IMR-90 (cell line): Measurements from ENCODE around the gene VEZT. TPM values are rescaled to one million over a fixed set of nuclear protein-coding genes. Genes with fewer than 3 reads are reported as not detected.

ENCODE experiments used
- ATAC-seq: fragments of 200-7000 bp; cut with Tn5 transposase; 2 replicates; pipeline ENCODE4 v1.9.1; 2020; ENCODE audit warnings: low read depth, mild to moderate bottlenecking, moderate library complexity
- BruUV-seq: library from RNA; stranded (reverse); fragments of 400-500 nt; replicated peaks from 2 replicates; lab custom pipeline; 2021; lab: Mats Ljungman, UMichigan
- CTCF ChIA-PET: fragments of 300-600 bp; formaldehyde crosslinking; extraction: SDS; loops from one replicate; lab custom pipeline; 2021; ENCODE audit warnings: antibody characterized with exemption; lab: Yijun Ruan, JAX
- POLR2A ChIA-PET: fragments of 300-600 bp; sonication (Branson Sonifier 250); formaldehyde crosslinking; loops from one replicate; lab custom pipeline; 2022; ENCODE audit warnings: antibody characterized with exemption; ENCODE audit not compliant: unreplicated experiment; lab: Charles Lee
- DNase-seq: peaks from one replicate; pipeline ENCODE4 v3.0.0; 2013
- H2AFZ ChIP-seq: replicated peaks from 2 replicates; pipeline ENCODE3; 2013; ENCODE audit warnings: low read length, mild to moderate bottlenecking; ENCODE audit not compliant: poor library complexity
- H2AK5ac ChIP-seq: 2 replicates; pipeline ENCODE4 v1.6.1; 2013; ENCODE audit warnings: low read depth, low read length, inconsistent platforms
- H2AK9ac ChIP-seq: replicated peaks from 2 replicates; pipeline ENCODE3; 2013; ENCODE audit warnings: mild to moderate bottlenecking, low read depth, low read length, moderate library complexity; ENCODE audit not compliant: poor library complexity
- H2BK120ac ChIP-seq: 2 replicates; pipeline ENCODE4 v1.6.1; 2013; ENCODE audit warnings: low read depth, low read length, inconsistent platforms
- H2BK15ac ChIP-seq: 3 replicates; pipeline ENCODE4 v1.6.1; 2013; ENCODE audit warnings: low read depth, low read length, inconsistent platforms
- H2BK20ac ChIP-seq: 2 replicates; pipeline ENCODE4 v1.6.1; 2013; ENCODE audit warnings: low read depth, mild to moderate bottlenecking, inconsistent platforms, low read length, moderate library complexity
- H2BK5ac ChIP-seq: 2 replicates; pipeline ENCODE4 v1.6.1; 2013; ENCODE audit warnings: mild to moderate bottlenecking, low read depth, low read length, inconsistent platforms; ENCODE audit not compliant: poor library complexity, severe bottlenecking
- H3K14ac ChIP-seq: replicated peaks from 2 replicates; pipeline ENCODE4 v1.6.1; 2013; ENCODE audit warnings: low read depth, low read length, inconsistent platforms
- H3K18ac ChIP-seq: 2 replicates; pipeline ENCODE4 v1.6.1; 2013; ENCODE audit warnings: low read depth, low read length, control low read depth
- H3K23ac ChIP-seq: 2 replicates; pipeline ENCODE4 v1.6.1; 2013; ENCODE audit warnings: low read depth, low read length, inconsistent platforms
- H3K27ac ChIP-seq: 2 replicates; pipeline ENCODE4 v1.5.1; 2013; ENCODE audit warnings: mild to moderate bottlenecking, control low read depth, low read length; ENCODE audit not compliant: insufficient read depth
- H3K27me3 ChIP-seq: 2 replicates; pipeline ENCODE4 v1.6.1; 2013; ENCODE audit warnings: low read length; ENCODE audit not compliant: control insufficient read depth, insufficient read depth
- H3K36me3 ChIP-seq: 2 replicates; pipeline ENCODE4 v1.6.1; 2013; ENCODE audit warnings: low read length, mixed read lengths; ENCODE audit not compliant: control insufficient read depth, insufficient read depth
- H3K4ac ChIP-seq: 2 replicates; pipeline ENCODE4 v1.6.1; 2013; ENCODE audit warnings: low read depth, low read length, inconsistent platforms
- H3K4me1 ChIP-seq: 2 replicates; pipeline ENCODE4 v1.6.1; 2013; ENCODE audit warnings: low read length, mixed read lengths; ENCODE audit not compliant: control insufficient read depth, insufficient read depth
- H3K4me2 ChIP-seq: 2 replicates; pipeline ENCODE4 v1.6.1; 2013; ENCODE audit warnings: low read depth, mild to moderate bottlenecking, control low read depth, low read length, moderate library complexity
- H3K4me3 ChIP-seq: 2 replicates; pipeline ENCODE4 v1.5.1; 2013; ENCODE audit warnings: low read depth, mild to moderate bottlenecking, control low read depth, low read length, moderate library complexity; ENCODE audit not compliant: insufficient read depth
- H3K56ac ChIP-seq: 2 replicates; pipeline ENCODE4 v1.6.1; 2013; ENCODE audit warnings: low read length, inconsistent platforms; ENCODE audit not compliant: insufficient read depth; ENCODE audit errors: extremely low read depth
- H3K79me1 ChIP-seq, 2 experiments: 2 replicates each; pipeline ENCODE4 v1.6.1; 2013; ENCODE audit warnings: low read length in 2 of 2, inconsistent platforms in 1 of 2, low read depth in 1 of 2
- H3K9ac ChIP-seq: 2 replicates; pipeline ENCODE4 v1.6.1; 2013; ENCODE audit warnings: low read depth, low read length, control low read depth
- H3K9me1 ChIP-seq: 2 replicates; pipeline ENCODE4 v1.6.1; 2013; ENCODE audit warnings: low read length, inconsistent platforms; ENCODE audit not compliant: insufficient read depth
- H3K9me3 ChIP-seq: 2 replicates; pipeline ENCODE4 v1.6.1; 2013; ENCODE audit warnings: low read length; ENCODE audit not compliant: control insufficient read depth, insufficient read depth
- H4K20me1 ChIP-seq: 2 replicates; pipeline ENCODE4 v1.6.1; 2013; ENCODE audit warnings: low read length, inconsistent platforms; ENCODE audit not compliant: insufficient read depth
- H4K5ac ChIP-seq: 2 replicates; pipeline ENCODE4 v1.6.1; 2013; ENCODE audit warnings: mild to moderate bottlenecking, low read depth, low read length, control low read depth
- H4K8ac ChIP-seq, 2 experiments: 2 replicates each; pipeline ENCODE4 v1.6.1; 2013; ENCODE audit warnings: low read depth in 2 of 2, low read length in 2 of 2, control low read depth in 1 of 2, inconsistent platforms in 1 of 2
- H4K91ac ChIP-seq: 2 replicates; pipeline ENCODE4 v1.6.1; 2013; ENCODE audit warnings: low read depth, low read length, inconsistent platforms; ENCODE audit not compliant: insufficient read depth
- BHLHE40 ChIP-seq: fragments of 150-350 bp; IDR thresholded peaks from 2 replicates; pipeline ENCODE4 v1.6.1; 2016; ENCODE audit warnings: mild to moderate bottlenecking, low read depth, low read length
- CEBPB ChIP-seq: IDR thresholded peaks from 2 replicates; pipeline ENCODE4 v1.6.1; 2012; ENCODE audit warnings: low read depth, low read length, improper control_type of control experiment
- CHD1 ChIP-seq: IDR thresholded peaks from 2 replicates; pipeline ENCODE4 v1.6.1; 2012; ENCODE audit warnings: low read depth, low read length, improper control_type of control experiment
- FOS ChIP-seq: fragments of 150-350 bp; IDR thresholded peaks from 2 replicates; pipeline ENCODE4 v1.6.1; 2016; ENCODE audit warnings: low read depth, low read length
- MAFK ChIP-seq: IDR thresholded peaks from 2 replicates; pipeline ENCODE4 v1.6.1; 2012; ENCODE audit warnings: low read depth, low read length, improper control_type of control experiment
- MAZ ChIP-seq: IDR thresholded peaks from 2 replicates; pipeline ENCODE4 v1.6.1; 2012; ENCODE audit warnings: low read depth, mild to moderate bottlenecking, low read length, improper control_type of control experiment, moderate library complexity, borderline replicate concordance
- MXI1 ChIP-seq: IDR thresholded peaks from 2 replicates; pipeline ENCODE4 v1.6.1; 2012; ENCODE audit warnings: low read depth, mild to moderate bottlenecking, low read length, moderate library complexity, borderline replicate concordance
- NFE2L2 ChIP-seq: fragments of 150-350 bp; IDR thresholded peaks from 2 replicates; pipeline ENCODE4 v1.6.1; 2016; ENCODE audit warnings: low read depth, mild to moderate bottlenecking, low read length
- POLR2A ChIP-seq: IDR thresholded peaks from 2 replicates; pipeline ENCODE4 v1.6.1; 2012; ENCODE audit warnings: mild to moderate bottlenecking, low read depth, low read length
- RAD21 ChIP-seq: IDR thresholded peaks from 2 replicates; pipeline ENCODE4 v1.6.1; 2012; ENCODE audit warnings: low read length, improper control_type of control experiment
- RCOR1 ChIP-seq: IDR thresholded peaks from 2 replicates; pipeline ENCODE4 v1.6.1; 2012; ENCODE audit warnings: mild to moderate bottlenecking, low read length, improper control_type of control experiment; ENCODE audit not compliant: insufficient replicate concordance
- RFX5 ChIP-seq: IDR thresholded peaks from 2 replicates; pipeline ENCODE4 v1.8.0; 2012; ENCODE audit warnings: low read depth, mild to moderate bottlenecking, low read length, moderate library complexity
- SMC3 ChIP-seq: fragments of 150-350 bp; IDR thresholded peaks from 2 replicates; pipeline ENCODE4 v1.6.1; 2016; ENCODE audit warnings: low read depth, mild to moderate bottlenecking, antibody characterized with exemption, low read length, moderate library complexity
- WGBS, 2 experiments: methylation state at CpG; one replicate each; pipeline versions ENCODE4 v1.1.5 to v1.1.7; 2013; ENCODE audit warnings: missing lambda C conversion rate in 2 of 2; ENCODE audit not compliant: insufficient read length in 1 of 2; ENCODE audit errors: extremely low coverage in 2 of 2; 5-methylcytosine and 5-hydroxymethylcytosine counted together
- dilution Hi-C: fragments of 300-500 bp; cut with HindIII; formaldehyde crosslinking; loops from one replicate; pipeline ENCODE4 v1.14.3; 2018; ENCODE audit warnings: low sequenced_read_pairs; ENCODE audit not compliant: unreplicated experiment
- in situ Hi-C: fragments of 300-500 bp; cut with MboI; formaldehyde crosslinking; loops from 3 replicates; pipeline ENCODE4 v1.14.3; 2019; ENCODE audit warnings: low sequenced_read_pairs, inconsistent platforms, mixed read lengths
- intact Hi-C: fragments of 100-400 bp; cut with micrococcal nuclease; formaldehyde crosslinking; loops from 2 replicates; pipeline ENCODE4 v1.10.0; 2022
- polyA plus RNA-seq, 3 experiments: library from polyadenylated mRNA; depleted of rRNA; stranded (reverse); fragments of >200 nt; gene quantifications; 2 replicates each; pipeline ENCODE4 v1.2.3, GENCODE V29; 2012; ENCODE audit warnings: low replicate concordance in 1 of 3
- total RNA-seq: library from RNA; depleted of rRNA; stranded (reverse); fragments of >200 nt; gene quantifications from 2 replicates; pipeline ENCODE4 v1.2.3, GENCODE V29; 2012
- TF ChIP-seq, protein P1 (sequence below): fragments of 150-350 bp; IDR thresholded peaks from 2 replicates; pipeline ENCODE4 v1.6.1; 2016; ENCODE audit warnings: low read depth, mild to moderate bottlenecking, low read length, moderate library complexity, borderline replicate concordance
- TF ChIP-seq, protein P2 (sequence below): fragments of 150-350 bp; IDR thresholded peaks from 2 replicates; pipeline ENCODE4 v1.6.1; 2017; ENCODE audit warnings: mild to moderate bottlenecking, antibody characterized with exemption, low read length, low read depth
- TF ChIP-seq, protein P3 (sequence below): conservative IDR thresholded peaks from 2 replicates; pipeline ENCODE4 v1.5.1; 2012; ENCODE audit warnings: mild to moderate bottlenecking, low read depth, low read length, improper control_type of control experiment

The VEZT gene
- total and polyA plus RNA-seq, 2 of the 4 experiments (the other 2 are of a cell fraction) = 54.5 to 90.2 TPM

DNA sequence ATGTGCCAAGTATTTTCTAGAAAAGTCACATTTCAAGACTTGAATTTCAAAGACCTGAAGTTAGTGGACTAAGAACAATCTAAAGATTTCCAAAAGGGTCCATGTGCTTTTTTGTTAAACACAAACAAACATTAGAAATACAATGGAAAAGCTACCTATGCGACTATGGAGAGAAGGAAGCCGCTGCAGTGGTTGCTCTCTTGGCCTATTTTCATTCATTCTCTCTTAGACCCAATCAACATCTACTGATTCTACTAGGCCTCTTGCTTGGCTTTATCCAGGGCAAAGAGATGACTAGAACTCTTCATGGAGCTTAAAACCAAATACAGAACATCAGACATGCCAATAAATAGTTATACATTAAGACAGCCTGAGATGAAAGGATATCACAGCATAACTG, 10.2 kb upstream of the VEZT start:
- no TSS peak for BruUV-seq
- ChIA-PET POLR2A (no interaction called here), CTCF (interaction anchor here (1.2 kb wide), 1 partner anchor 127 kb away, joined by 3 read pairs; no protein-coding TSS in a partner anchor)
- no peak overlapping the region for H4K5ac ChIP-seq
- dilution Hi-C loops (no loop called here), in situ Hi-C loops (no loop called here), intact Hi-C loops (no loop called here)
- no peak overlapping the region for H3K18ac ChIP-seq
- H2BK20ac ChIP-seq = no peak overlapping the region
- no peak overlapping the region for H4K91ac ChIP-seq
- H3K14ac ChIP-seq = no peak overlapping the region
- no CpG with 5 or more reads among the region's 2 CpGs for WGBS, 2 experiments
- H3K79me1 ChIP-seq = peaks cover 18 to 44% of the 10 kb centered on the region in 2 experiments
- no peak overlapping the region for H2BK5ac ChIP-seq
- H3K9me3 ChIP-seq = no peaks in the 10 kb centered on the region
- no peak overlapping the region for H3K4me3 ChIP-seq
- no peak overlapping the region for H3K4me2 ChIP-seq
- H3K56ac ChIP-seq = no peak overlapping the region
- peaks cover 17% of the 10 kb centered on the region for H3K4me1 ChIP-seq
- no peak overlapping the region for H3K9ac ChIP-seq
- TF ChIP-seq, protein P1, sequence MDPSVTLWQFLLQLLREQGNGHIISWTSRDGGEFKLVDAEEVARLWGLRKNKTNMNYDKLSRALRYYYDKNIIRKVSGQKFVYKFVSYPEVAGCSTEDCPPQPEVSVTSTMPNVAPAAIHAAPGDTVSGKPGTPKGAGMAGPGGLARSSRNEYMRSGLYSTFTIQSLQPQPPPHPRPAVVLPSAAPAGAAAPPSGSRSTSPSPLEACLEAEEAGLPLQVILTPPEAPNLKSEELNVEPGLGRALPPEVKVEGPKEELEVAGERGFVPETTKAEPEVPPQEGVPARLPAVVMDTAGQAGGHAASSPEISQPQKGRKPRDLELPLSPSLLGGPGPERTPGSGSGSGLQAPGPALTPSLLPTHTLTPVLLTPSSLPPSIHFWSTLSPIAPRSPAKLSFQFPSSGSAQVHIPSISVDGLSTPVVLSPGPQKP = no peak
- no peak for TF ChIP-seq RCOR1
- no peak for TF ChIP-seq POLR2A
- no peak for TF ChIP-seq NFE2L2
- TF ChIP-seq SMC3 = no peak
- TF ChIP-seq FOS = no peak
- TF ChIP-seq CHD1 = no peak
- TF ChIP-seq, protein P2, sequence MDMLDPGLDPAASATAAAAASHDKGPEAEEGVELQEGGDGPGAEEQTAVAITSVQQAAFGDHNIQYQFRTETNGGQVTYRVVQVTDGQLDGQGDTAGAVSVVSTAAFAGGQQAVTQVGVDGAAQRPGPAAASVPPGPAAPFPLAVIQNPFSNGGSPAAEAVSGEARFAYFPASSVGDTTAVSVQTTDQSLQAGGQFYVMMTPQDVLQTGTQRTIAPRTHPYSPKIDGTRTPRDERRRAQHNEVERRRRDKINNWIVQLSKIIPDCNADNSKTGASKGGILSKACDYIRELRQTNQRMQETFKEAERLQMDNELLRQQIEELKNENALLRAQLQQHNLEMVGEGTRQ = no peak
- TF ChIP-seq MAFK = no peak
- no peak for TF ChIP-seq MXI1
- no peak for TF ChIP-seq RAD21
- TF ChIP-seq, protein P3, sequence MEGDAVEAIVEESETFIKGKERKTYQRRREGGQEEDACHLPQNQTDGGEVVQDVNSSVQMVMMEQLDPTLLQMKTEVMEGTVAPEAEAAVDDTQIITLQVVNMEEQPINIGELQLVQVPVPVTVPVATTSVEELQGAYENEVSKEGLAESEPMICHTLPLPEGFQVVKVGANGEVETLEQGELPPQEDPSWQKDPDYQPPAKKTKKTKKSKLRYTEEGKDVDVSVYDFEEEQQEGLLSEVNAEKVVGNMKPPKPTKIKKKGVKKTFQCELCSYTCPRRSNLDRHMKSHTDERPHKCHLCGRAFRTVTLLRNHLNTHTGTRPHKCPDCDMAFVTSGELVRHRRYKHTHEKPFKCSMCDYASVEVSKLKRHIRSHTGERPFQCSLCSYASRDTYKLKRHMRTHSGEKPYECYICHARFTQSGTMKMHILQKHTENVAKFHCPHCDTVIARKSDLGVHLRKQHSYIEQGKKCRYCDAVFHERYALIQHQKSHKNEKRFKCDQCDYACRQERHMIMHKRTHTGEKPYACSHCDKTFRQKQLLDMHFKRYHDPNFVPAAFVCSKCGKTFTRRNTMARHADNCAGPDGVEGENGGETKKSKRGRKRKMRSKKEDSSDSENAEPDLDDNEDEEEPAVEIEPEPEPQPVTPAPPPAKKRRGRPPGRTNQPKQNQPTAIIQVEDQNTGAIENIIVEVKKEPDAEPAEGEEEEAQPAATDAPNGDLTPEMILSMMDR = no peak
- TF ChIP-seq BHLHE40 = no peak
- TF ChIP-seq CEBPB = no peak
- TF ChIP-seq RFX5 = no peak
- TF ChIP-seq MAZ = no peak
- H3K23ac ChIP-seq = no peak overlapping the region
- no peaks in the 10 kb centered on the region for H3K27me3 ChIP-seq
- H2AFZ ChIP-seq = no peak overlapping the region
- DNase-seq = no peak
- H2AK5ac ChIP-seq = no peak overlapping the region
- H4K8ac ChIP-seq = no peak overlapping the region
- no peak overlapping the region for H3K4ac ChIP-seq
- no peak for ATAC-seq
- peaks cover 11% of the 10 kb centered on the region for H3K9me1 ChIP-seq
- no peaks in the 10 kb centered on the region for H4K20me1 ChIP-seq
- no peaks in the 10 kb centered on the region for H3K36me3 ChIP-seq
- no peak overlapping the region for H3K27ac ChIP-seq
- H2BK120ac ChIP-seq = no peak overlapping the region
- H2AK9ac ChIP-seq = no peak overlapping the region
- H2BK15ac ChIP-seq = no peak overlapping the region
